Measurements from ENCODE around the gene RNF43. TPM values are rescaled to one million over a fixed set of nuclear protein-coding genes. Genes with fewer than 3 reads are reported as not detected.
A peak's percentile ranks its signal among the peaks of the same experiment; 100 is the strongest.

The RNF43 gene
- total and polyA plus RNA-seq, 2 of the 13 experiments (the other 11 are each of a cell fraction or from before 2014, with no cell fraction given): 31.0 to 53.4 TPM

DNA sequence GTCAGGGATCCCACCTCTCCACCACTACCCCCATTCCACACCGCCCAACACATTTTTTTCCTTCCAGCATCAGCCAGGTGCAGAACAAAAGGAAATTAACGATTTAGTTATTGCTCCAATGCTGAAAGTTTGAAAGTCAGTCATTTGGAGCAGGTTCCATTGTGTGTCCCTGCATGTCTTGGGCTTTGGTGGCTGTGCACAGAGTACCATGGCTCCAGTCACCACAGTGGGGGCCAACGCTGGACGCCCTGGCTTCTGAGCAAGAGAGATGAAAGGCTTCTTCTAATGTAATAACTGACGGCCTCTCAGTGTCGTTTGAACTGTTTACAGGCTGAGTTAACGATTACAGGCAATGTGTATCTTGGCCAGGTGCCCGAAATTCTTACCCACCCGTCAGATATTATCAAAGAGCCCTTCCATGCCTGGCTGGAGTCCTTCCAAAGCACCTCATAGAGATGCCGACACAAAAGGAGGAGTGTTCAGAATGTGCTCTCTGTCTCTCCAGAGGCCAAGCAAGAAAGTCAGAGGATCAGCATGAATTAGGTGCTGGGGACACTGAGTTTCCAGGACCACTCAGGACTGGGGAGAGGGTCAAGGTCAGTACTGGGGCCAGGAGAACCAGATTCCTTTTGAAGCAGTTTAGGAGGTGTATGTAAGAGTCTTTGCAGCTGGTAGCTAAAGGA, 25.9 kb downstream of the RNF43 start (continued):
- TF ChIP-seq ZNF460 (CRISPR knock-in tag; IDR thresholded peaks at IDR 0.05; ENCODE audit: borderline replicate concordance): peak; percentile 57; the same call in 1 of the 2 replicates
- TF ChIP-seq MYC (CRISPR knock-in tag; IDR thresholded peaks at IDR 0.05; ENCODE audit: borderline replicate concordance): peak; percentile 89; the same call in 1 of the 2 replicates
- peak; percentile 63; the same call in 1 of the 2 replicates for TF ChIP-seq ZNF782 (CRISPR knock-in tag; IDR thresholded peaks at IDR 0.05; ENCODE audit: borderline replicate concordance)
- peak; percentile 96; the same call in 1 of the 2 replicates for TF ChIP-seq ZNF232 (CRISPR knock-in tag; IDR thresholded peaks at IDR 0.05; ENCODE audit: borderline replicate concordance)
- TF ChIP-seq NCOA2 (CRISPR knock-in tag; IDR thresholded peaks at IDR 0.05): peak; percentile 100
- TF ChIP-seq, protein P1, sequence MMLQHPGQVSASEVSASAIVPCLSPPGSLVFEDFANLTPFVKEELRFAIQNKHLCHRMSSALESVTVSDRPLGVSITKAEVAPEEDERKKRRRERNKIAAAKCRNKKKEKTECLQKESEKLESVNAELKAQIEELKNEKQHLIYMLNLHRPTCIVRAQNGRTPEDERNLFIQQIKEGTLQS (CRISPR knock-in tag; IDR thresholded peaks at IDR 0.05): peak; percentile 82
- TF ChIP-seq DRAP1 (CRISPR knock-in tag; IDR thresholded peaks at IDR 0.05): peak; percentile 95
- peak; percentile 88 for TF ChIP-seq ZEB1 (IDR thresholded peaks at IDR 0.05; ENCODE audit: insufficient replicate concordance, low read depth)
- peak; percentile 99 for TF ChIP-seq MEIS2 (CRISPR knock-in tag; IDR thresholded peaks at IDR 0.05)
- TF ChIP-seq, protein P2, sequence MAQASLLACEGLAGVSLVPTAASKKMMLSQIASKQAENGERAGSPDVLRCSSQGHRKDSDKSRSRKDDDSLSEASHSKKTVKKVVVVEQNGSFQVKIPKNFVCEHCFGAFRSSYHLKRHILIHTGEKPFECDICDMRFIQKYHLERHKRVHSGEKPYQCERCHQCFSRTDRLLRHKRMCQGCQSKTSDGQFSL (CRISPR knock-in tag; IDR thresholded peaks at IDR 0.05): 0 out of 2 replicates have a peak, but pooled peaks have one; percentile 45
- peak; percentile 97 for TF ChIP-seq REPIN1 (CRISPR knock-in tag; IDR thresholded peaks at IDR 0.05; ENCODE audit: borderline replicate concordance, low read depth)
- TF ChIP-seq ZNF256 (CRISPR knock-in tag; conservative IDR thresholded peaks at IDR 0.05): peak; percentile 89
- no peak for TF ChIP-seq EZH2 (conservative IDR thresholded peaks at IDR 0.05; ENCODE audit: low read depth, low read length)
- peak; percentile 99 for TF ChIP-seq U2AF1 (optimal IDR thresholded peaks at IDR 0.05; ENCODE audit: low read depth, low read length)
- no peak for TF ChIP-seq TFDP2 (CRISPR knock-in tag; IDR thresholded peaks at IDR 0.05)
- TF ChIP-seq ZNF496 (CRISPR knock-in tag; IDR thresholded peaks at IDR 0.05; ENCODE audit: insufficient replicate concordance): no peak
- TF ChIP-seq, protein P3, sequence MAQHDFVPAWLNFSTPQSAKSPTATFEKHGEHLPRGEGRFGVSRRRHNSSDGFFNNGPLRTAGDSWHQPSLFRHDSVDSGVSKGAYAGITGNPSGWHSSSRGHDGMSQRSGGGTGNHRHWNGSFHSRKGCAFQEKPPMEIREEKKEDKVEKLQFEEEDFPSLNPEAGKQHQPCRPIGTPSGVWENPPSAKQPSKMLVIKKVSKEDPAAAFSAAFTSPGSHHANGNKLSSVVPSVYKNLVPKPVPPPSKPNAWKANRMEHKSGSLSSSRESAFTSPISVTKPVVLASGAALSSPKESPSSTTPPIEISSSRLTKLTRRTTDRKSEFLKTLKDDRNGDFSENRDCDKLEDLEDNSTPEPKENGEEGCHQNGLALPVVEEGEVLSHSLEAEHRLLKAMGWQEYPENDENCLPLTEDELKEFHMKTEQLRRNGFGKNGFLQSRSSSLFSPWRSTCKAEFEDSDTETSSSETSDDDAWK (CRISPR knock-in tag; IDR thresholded peaks at IDR 0.05): no peak
- peak; percentile 74 for TF ChIP-seq ZBTB44 (CRISPR knock-in tag; IDR thresholded peaks at IDR 0.05)
- TF ChIP-seq, protein P4, sequence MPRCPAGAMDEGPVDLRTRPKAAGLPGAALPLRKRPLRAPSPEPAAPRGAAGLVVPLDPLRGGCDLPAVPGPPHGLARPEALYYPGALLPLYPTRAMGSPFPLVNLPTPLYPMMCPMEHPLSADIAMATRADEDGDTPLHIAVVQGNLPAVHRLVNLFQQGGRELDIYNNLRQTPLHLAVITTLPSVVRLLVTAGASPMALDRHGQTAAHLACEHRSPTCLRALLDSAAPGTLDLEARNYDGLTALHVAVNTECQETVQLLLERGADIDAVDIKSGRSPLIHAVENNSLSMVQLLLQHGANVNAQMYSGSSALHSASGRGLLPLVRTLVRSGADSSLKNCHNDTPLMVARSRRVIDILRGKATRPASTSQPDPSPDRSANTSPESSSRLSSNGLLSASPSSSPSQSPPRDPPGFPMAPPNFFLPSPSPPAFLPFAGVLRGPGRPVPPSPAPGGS (CRISPR knock-in tag; IDR thresholded peaks at IDR 0.05): peak; percentile 93
- peak; percentile 100 for TF ChIP-seq FOXA3 (CRISPR knock-in tag; IDR thresholded peaks at IDR 0.05)
- no peak for TF ChIP-seq ZNF382 (CRISPR knock-in tag; IDR thresholded peaks at IDR 0.05; ENCODE audit: borderline replicate concordance)
- TF ChIP-seq TARDBP (CRISPR knock-in tag; IDR thresholded peaks at IDR 0.05): peak; percentile 98
